ENCODE data around the gene CIBAR2. TPM values are rescaled to one million over a fixed set of nuclear protein-coding genes. Genes with fewer than 3 reads are reported as not detected.

CIBAR2 gene
- total and polyA plus RNA-seq, 10 of the 15 experiments (the other 5 are each of a cell fraction or from before 2014, with no cell fraction given), result 0.05 to 0.16 (median 0.07) TPM; not detected in 7

DNA sequence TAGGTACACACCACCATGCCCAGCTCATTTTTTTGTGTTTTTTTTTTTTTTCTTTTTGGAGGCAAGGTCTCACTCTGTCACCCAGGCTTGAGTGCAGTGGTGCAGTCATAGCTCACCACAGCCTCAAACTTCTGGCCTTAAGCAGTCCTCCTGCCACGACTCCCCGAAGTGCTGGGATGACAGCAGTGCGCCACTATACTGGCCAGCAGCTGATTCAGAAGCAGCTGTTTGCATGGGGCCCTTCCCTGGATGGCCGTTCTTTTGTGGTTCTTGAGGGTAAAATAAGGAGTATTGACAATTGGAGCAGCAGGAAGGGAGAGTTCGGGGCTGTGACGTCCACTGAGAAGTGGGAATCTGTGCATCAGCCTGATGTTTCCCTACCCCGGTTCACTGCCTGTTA, 43.1 kb downstream of the CIBAR2 start:
- ATAC-seq (no peak), DNase-seq (ENCODE audit: low read depth, low spot score) (no peak), FAIRE-seq (no peak)
- Histone ChIP-seq H3K27me3 (replicated peaks in 1 of 2; ENCODE audit: control insufficient read depth in 2 of 2, insufficient read depth in 2 of 2, low read length in 1 of 2) (no peaks in the 10 kb centered on the region), H3K9me3 (replicated peaks; ENCODE audit: control insufficient read depth, insufficient read depth, low read length) (no peaks in the 10 kb centered on the region), H3K4me3 (no peak overlapping the region), H3K4me1 (ENCODE audit: control insufficient read depth, insufficient read depth, low read length) (no peaks in the 10 kb centered on the region), H4K20me1 (ENCODE audit: control insufficient read depth, insufficient read depth) (no peaks in the 10 kb centered on the region), H3K27ac (ENCODE audit: control insufficient read depth, insufficient read depth) (no peak overlapping the region), H3K79me2 (ENCODE audit: control insufficient read depth, insufficient read depth, low read length) (no peaks in the 10 kb centered on the region), H3K36me3 (ENCODE audit: control insufficient read depth in 2 of 2, insufficient read depth in 2 of 2, low read length in 1 of 2) (no peaks in the 10 kb centered on the region), H3K4me2 (ENCODE audit: control insufficient read depth, insufficient read depth) (no peak overlapping the region), H3K9ac (ENCODE audit: control insufficient read depth, insufficient read depth, low read length) (no peak overlapping the region), H2AFZ (ENCODE audit: control insufficient read depth, low read depth, low read length) (no peak overlapping the region)
- in situ Hi-C loops (cut with MboI) (no loop called here), intact Hi-C loops (cut with micrococcal nuclease; ENCODE audit: unreplicated experiment) (no loop called here)
- ChIA-PET POLR2A (no interaction called here), CTCF (interaction anchor here (0.6 to 2.5 kb wide), 3 partner anchors 13 to 777 kb away, joined by 3 to 10 read pairs (median 3); no protein-coding TSS in a partner anchor), SMC1A (ENCODE audit: uncharacterized antibody, unreplicated experiment) (interaction anchor here (0.7 to 1.3 kb wide), 2 partner anchors 42 to 70 kb away, joined by 3 to 4 read pairs; no protein-coding TSS in a partner anchor), RAD21 (ENCODE audit: unreplicated experiment) (no interaction called here)
- no TSS peak for BruUV-seq (replicated peaks)
- 54% methylated on average over 7 of the region's 7 CpGs for WGBS (ENCODE audit: insufficient coverage, insufficient replicate concordance, low lambda C conversion rate, missing lambda C conversion rate)
- TF ChIP-seq RFX5 (IDR thresholded peaks at IDR 0.05; ENCODE audit: low read depth, low read length), result no peak
- TF ChIP-seq ZNF207 (IDR thresholded peaks at IDR 0.05; ENCODE audit: borderline replicate concordance), result no peak
- TF ChIP-seq TCF12 (IDR thresholded peaks at IDR 0.05; ENCODE audit: low read depth, low read length), result no peak
- TF ChIP-seq SREBF2 (IDR thresholded peaks at IDR 0.05; ENCODE audit: low read length), result no peak
- no peak for TF ChIP-seq KDM1A (IDR thresholded peaks at IDR 0.05; ENCODE audit: borderline replicate concordance)
- no peak for TF ChIP-seq PAX5 (IDR thresholded peaks at IDR 0.05; ENCODE audit: borderline replicate concordance, low read depth, low read length)
- TF ChIP-seq CHD2 (IDR thresholded peaks at IDR 0.05; ENCODE audit: borderline replicate concordance, low read depth, low read length), result no peak
- TF ChIP-seq, protein P1, sequence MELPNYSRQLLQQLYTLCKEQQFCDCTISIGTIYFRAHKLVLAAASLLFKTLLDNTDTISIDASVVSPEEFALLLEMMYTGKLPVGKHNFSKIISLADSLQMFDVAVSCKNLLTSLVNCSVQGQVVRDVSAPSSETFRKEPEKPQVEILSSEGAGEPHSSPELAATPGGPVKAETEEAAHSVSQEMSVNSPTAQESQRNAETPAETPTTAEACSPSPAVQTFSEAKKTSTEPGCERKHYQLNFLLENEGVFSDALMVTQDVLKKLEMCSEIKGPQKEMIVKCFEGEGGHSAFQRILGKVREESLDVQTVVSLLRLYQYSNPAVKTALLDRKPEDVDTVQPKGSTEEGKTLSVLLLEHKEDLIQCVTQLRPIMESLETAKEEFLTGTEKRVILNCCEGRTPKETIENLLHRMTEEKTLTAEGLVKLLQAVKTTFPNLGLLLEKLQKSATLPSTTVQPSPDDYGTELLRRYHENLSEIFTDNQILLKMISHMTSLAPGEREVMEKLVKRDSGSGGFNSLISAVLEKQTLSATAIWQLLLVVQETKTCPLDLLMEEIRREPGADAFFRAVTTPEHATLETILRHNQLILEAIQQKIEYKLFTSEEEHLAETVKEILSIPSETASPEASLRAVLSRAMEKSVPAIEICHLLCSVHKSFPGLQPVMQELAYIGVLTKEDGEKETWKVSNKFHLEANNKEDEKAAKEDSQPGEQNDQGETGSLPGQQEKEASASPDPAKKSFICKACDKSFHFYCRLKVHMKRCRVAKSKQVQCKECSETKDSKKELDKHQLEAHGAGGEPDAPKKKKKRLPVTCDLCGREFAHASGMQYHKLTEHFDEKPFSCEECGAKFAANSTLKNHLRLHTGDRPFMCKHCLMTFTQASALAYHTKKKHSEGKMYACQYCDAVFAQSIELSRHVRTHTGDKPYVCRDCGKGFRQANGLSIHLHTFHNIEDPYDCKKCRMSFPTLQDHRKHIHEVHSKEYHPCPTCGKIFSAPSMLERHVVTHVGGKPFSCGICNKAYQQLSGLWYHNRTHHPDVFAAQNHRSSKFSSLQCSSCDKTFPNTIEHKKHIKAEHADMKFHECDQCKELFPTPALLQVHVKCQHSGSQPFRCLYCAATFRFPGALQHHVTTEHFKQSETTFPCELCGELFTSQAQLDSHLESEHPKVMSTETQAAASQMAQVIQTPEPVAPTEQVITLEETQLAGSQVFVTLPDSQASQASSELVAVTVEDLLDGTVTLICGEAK (IDR thresholded peaks at IDR 0.05; ENCODE audit: borderline replicate concordance), result no peak
- no peak for TF ChIP-seq YY1 (IDR thresholded peaks at IDR 0.05; ENCODE audit: low read depth, low read length)
- no peak for TF ChIP-seq NRF1 (conservative IDR thresholded peaks at IDR 0.05; ENCODE audit: low read depth, low read length)
